Fibroblast of lung (primary cell): ENCODE measurements around the gene CARD19.

ENCODE experiments used
- EZH2 ChIP-seq: IDR thresholded peaks from 2 replicates; pipeline ENCODE4 v1.5.1; 2012; ENCODE audit warnings: low read length, control low read depth, mild to moderate bottlenecking; ENCODE audit errors: missing control alignments
- TF ChIP-seq, protein P1 (sequence below), 2 donors: IDR thresholded peaks in 1 of 2; conservative IDR thresholded peaks in 1 of 2; 1 replicate in 1 of 2; 2 replicates in 1 of 2; pipeline ENCODE4 v1.5.1; 2011 to 2012; ENCODE audit warnings: low read length in 2 of 2, control low read depth in 1 of 2, inconsistent platforms in 1 of 2, low read depth in 1 of 2, mild to moderate bottlenecking in 1 of 2

- TF ChIP-seq, protein P1, sequence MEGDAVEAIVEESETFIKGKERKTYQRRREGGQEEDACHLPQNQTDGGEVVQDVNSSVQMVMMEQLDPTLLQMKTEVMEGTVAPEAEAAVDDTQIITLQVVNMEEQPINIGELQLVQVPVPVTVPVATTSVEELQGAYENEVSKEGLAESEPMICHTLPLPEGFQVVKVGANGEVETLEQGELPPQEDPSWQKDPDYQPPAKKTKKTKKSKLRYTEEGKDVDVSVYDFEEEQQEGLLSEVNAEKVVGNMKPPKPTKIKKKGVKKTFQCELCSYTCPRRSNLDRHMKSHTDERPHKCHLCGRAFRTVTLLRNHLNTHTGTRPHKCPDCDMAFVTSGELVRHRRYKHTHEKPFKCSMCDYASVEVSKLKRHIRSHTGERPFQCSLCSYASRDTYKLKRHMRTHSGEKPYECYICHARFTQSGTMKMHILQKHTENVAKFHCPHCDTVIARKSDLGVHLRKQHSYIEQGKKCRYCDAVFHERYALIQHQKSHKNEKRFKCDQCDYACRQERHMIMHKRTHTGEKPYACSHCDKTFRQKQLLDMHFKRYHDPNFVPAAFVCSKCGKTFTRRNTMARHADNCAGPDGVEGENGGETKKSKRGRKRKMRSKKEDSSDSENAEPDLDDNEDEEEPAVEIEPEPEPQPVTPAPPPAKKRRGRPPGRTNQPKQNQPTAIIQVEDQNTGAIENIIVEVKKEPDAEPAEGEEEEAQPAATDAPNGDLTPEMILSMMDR (conservative IDR thresholded peaks at IDR 0.05 in 1 of 2, IDR thresholded peaks at IDR 0.05 in 1 of 2; ENCODE audit: low read depth in 1 of 2, low read length in 2 of 2), result no peak
- TF ChIP-seq EZH2, result no peak
Observed at GRCh38 chr9:93060746-93061259, 35.2 kb upstream of the CARD19 start.
